Small intestine (tissue), 7 donors: ENCODE results near the gene ABHD12B. TPM values are rescaled to one million over a fixed set of nuclear protein-coding genes. Genes with fewer than 3 reads are reported as not detected.

Experiments
- DNase-seq, 2 donors: peaks; one replicate each; pipeline versions ENCODE4 v3.0.0 to v3.0.0-alpha.2; 2013
- FAIRE-seq: peaks from 2 replicates; lab custom pipeline; 2012; peaks lifted over from hg19 to GRCh38; lab: Jason Lieb, UNC
- H3K27ac ChIP-seq, 3 donors: one replicate each; pipeline ENCODE4 v1.5.1; 2013; ENCODE audit warnings: low read length in 2 of 3, mild to moderate bottlenecking in 2 of 3, control low read depth in 1 of 3, inconsistent platforms in 1 of 3, low read depth in 1 of 3, moderate library complexity in 1 of 3
- H3K27me3 ChIP-seq, 3 donors: one replicate each; pipeline ENCODE4 v1.6.1; 2013; ENCODE audit warnings: low read length in 3 of 3, inconsistent platforms in 1 of 3; ENCODE audit not compliant: control insufficient read depth in 3 of 3, insufficient read depth in 3 of 3
- H3K36me3 ChIP-seq, 3 donors: one replicate each; pipeline ENCODE4 v1.6.1; 2013; ENCODE audit warnings: low read length in 3 of 3, inconsistent platforms in 1 of 3, low read depth in 1 of 3, mild to moderate bottlenecking in 1 of 3, moderate library complexity in 1 of 3; ENCODE audit not compliant: control insufficient read depth in 3 of 3, insufficient read depth in 2 of 3
- H3K4me1 ChIP-seq, 3 donors: one replicate each; pipeline ENCODE4 v1.6.1; 2013; ENCODE audit warnings: low read length in 2 of 3, inconsistent platforms in 1 of 3, low read depth in 1 of 3, mild to moderate bottlenecking in 1 of 3, moderate library complexity in 1 of 3; ENCODE audit not compliant: control insufficient read depth in 3 of 3, insufficient read depth in 2 of 3
- H3K4me3 ChIP-seq, 3 donors: one replicate each; pipeline ENCODE4 v1.5.1; 2013; ENCODE audit warnings: low read length in 3 of 3, control low read depth in 1 of 3, inconsistent platforms in 1 of 3, low read depth in 1 of 3, mild to moderate bottlenecking in 1 of 3, moderate library complexity in 1 of 3
- H3K9me3 ChIP-seq, 2 donors: one replicate each; pipeline ENCODE4 v1.6.1; 2013; ENCODE audit warnings: low read depth in 1 of 2, low read length in 1 of 2; ENCODE audit not compliant: control insufficient read depth in 2 of 2, insufficient read depth in 1 of 2
- WGBS, 3 donors: extraction: QIAGEN DNeasy Blood & Tissue Kit; methylation state at CpG; one replicate each; pipeline ENCODE4 v1.1.7; 2013; 5-methylcytosine and 5-hydroxymethylcytosine counted together
- polyA plus RNA-seq, 4 donors: library from polyadenylated mRNA; stranded (reverse) in 3 of 4; unstranded in 1 of 4; fragments of 200-250 nt in 3 of 4; fragments of 120-200 nt in 1 of 4; gene quantifications; one replicate each; pipeline versions ENCODE4 v1.2.1 to v1.2.3, GENCODE V29; 2013
- donor health status: healthy with polysubstance abuse.
- donor health status: control.
- donor health status: control.
- donor health status: Bipolar disorder and iron deficiency.
- donor health status: healthy.

The ABHD12B gene
- polyA plus RNA-seq, 4 donors = 0.07 to 0.09 TPM; not detected in 2

DNA sequence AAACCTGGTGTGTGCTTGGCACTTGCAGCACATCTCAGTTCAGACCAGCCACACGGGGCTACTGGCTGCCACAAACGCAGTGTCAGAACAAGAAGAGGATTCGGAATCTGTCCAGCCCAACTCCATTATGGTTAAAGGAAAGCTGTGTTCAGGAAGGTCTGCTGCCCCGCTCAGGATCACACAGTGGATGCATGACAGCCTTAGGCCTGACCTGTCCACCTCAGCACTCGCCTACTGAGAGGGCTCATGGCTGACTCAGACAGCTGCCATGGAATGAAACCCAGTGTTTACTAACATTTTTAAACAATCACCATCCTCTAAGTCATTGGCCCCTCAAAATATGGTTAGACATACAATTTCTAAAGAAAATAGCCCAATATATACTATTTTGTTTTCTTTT lies 35.3 kb upstream of the ABHD12B start:
- no peaks in the 10 kb centered on the region for H3K9me3 ChIP-seq
- H3K4me1 ChIP-seq = peaks cover 0 to 4% (median 0%) of the 10 kb centered on the region in 3 donors
- no peak for DNase-seq
- H3K4me3 ChIP-seq = no peak overlapping the region
- H3K36me3 ChIP-seq = no peaks in the 10 kb centered on the region
- H3K27me3 ChIP-seq = peaks cover 0 to 61% (median 0%) of the 10 kb centered on the region in 3 donors
- no peak for FAIRE-seq
- WGBS, 3 donors = 90 to 92% (median 92%) methylated on average over 5 of the region's 5 CpGs
- H3K27ac ChIP-seq = no peak overlapping the region

DNA sequence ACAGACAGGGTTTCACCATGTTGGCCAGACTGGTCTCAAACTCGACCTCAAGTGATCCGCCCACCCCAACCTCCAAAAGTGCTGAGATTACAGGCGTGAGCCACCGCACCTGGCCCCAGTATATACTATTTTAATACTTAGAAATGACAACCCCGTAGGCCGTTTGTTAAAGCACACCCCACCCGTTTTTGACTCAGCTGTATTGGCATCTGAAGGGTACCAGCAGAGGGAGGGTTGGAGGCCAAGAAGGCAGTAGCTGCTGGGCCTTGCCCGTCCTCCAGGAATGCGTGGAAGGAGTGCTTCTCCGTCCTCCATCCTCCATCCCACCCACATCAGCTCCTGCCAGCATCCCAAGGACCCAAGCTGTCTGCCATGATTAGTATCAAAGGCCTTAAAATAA lies 34.6 kb upstream of the ABHD12B start:
- DNase-seq (no peak), FAIRE-seq (no peak)
- WGBS, 3 donors = 81 to 89% (median 83%) methylated on average over 10 of the region's 10 CpGs
- H3K27me3 ChIP-seq = peaks cover 0 to 53% (median 0%) of the 10 kb centered on the region in 3 donors
- H3K27ac ChIP-seq = no peak overlapping the region
- no peak overlapping the region for H3K4me3 ChIP-seq
- H3K36me3 ChIP-seq = no peaks in the 10 kb centered on the region
- no peaks in the 10 kb centered on the region for H3K4me1 ChIP-seq
- H3K9me3 ChIP-seq = no peaks in the 10 kb centered on the region

DNA sequence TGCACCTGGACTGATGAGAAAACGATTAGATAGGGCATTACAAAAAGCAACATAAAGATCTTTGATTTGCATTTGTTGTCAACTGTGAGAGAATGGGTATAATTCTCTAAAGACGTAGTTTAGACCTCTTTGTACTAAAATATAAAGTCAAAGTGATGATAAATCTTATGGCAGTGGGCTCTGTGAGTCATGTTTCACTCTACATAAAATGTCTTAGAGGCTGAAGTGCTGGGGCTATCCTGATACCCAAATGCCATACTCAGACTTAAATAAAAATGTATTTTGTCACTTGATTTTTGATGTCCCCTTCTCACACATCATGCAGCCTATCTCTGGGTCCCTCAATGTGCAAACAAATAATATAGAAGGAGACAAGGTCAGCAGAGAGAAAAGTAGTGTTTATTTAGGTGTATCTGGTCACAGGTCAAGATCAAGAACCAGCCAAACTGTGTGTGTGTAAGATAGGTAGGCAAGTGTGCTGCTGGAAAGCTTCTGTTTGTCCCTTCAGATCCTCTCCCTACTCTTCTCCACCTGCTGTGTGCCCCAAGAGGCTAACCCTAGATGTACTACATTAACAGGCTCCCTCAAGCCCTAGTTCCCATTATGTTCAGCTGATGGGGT lies 33.9 kb upstream of the ABHD12B start:
- Histone ChIP-seq H3K27me3 (peaks cover 0 to 46% (median 0%) of the 10 kb centered on the region in 3 donors), H3K4me1 (no peaks in the 10 kb centered on the region), H3K36me3 (no peaks in the 10 kb centered on the region), H3K9me3 (no peaks in the 10 kb centered on the region), H3K27ac (no peak overlapping the region), H3K4me3 (no peak overlapping the region)
- WGBS, 3 donors = 77 to 85% (median 82%) methylated on average over 2 of the region's 2 CpGs
- DNase-seq (no peak), FAIRE-seq (no peak)

DNA sequence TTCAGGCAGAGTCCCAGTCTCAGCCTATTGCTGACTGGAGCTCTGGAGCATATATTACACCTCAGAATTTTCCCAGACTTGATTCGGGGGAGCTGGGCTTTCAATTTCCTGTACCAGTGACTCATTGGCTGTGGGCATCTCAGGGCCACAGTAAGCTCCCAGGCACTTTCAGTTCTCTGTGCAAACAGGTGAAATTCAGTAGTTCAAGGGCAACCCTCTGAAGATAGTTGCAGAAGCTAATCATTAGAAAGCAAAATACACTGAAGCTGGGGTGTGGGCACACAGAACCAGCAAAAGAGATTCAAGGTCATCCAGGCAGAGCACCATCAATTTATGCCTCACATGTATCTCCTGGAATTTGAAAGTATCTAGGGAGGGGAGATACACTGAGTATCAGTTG lies 32.8 kb upstream of the ABHD12B start:
- WGBS, 3 donors = 18 to 34% (median 25%) methylated on average over 1 of the region's 1 CpG
- no peak for DNase-seq
- Histone ChIP-seq H3K27ac (no peak overlapping the region), H3K4me3 (no peak overlapping the region), H3K9me3 (no peaks in the 10 kb centered on the region), H3K36me3 (no peaks in the 10 kb centered on the region), H3K27me3 (peaks cover 0 to 38% (median 0%) of the 10 kb centered on the region in 3 donors), H3K4me1 (no peaks in the 10 kb centered on the region)
- FAIRE-seq = no peak

DNA sequence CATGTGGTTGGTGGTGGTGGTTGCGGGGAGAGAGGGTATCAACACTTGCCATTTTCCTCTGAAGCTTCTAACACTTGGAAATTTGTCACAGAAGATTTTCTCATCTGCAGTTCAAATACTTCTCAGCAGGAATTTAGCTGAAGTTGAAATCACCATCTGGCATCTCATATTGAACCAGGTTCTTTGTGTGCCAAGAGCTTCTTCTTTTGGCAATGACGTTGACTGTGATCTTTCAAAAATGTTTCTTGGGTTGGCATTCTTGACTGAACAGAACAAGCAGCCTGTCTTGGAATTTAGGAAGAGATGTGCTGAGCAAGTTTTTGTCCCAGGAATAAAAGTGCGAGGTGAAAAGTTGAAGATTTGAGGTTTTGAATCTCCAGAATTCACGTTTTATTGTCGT lies 32.2 kb upstream of the ABHD12B start:
- no peak for FAIRE-seq
- peaks cover 0 to 32% (median 0%) of the 10 kb centered on the region in 3 donors for H3K27me3 ChIP-seq

DNA sequence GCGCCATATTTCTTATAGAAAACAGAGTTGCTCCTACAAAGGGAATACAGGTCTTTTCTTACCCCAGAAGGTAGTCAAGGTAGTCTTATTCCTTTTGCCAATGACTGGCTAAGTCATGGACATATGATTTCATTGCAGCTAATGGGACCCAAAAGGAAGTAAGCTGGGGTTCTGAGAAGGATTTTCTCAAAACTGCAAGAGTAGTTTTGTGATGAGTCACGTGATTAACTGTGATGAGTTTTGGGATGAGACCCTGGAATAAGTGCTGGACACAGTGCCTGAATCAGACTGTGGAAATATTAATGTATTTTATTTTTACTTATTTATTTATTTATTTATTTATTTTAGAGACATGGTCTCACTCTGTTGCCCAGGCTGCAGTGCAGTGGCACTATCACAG lies 27.5 kb upstream of the ABHD12B start:
- no peak overlapping the region for H3K27ac ChIP-seq
- DNase-seq (no peak), FAIRE-seq (no peak)
- no peaks in the 10 kb centered on the region for H3K36me3 ChIP-seq
- H3K9me3 ChIP-seq = no peaks in the 10 kb centered on the region
- WGBS, 3 donors = 93 to 96% (median 94%) methylated on average over 2 of the region's 2 CpGs
- peaks cover 0 to 10% (median 0%) of the 10 kb centered on the region in 3 donors for H3K27me3 ChIP-seq
- no peak overlapping the region for H3K4me3 ChIP-seq
- no peaks in the 10 kb centered on the region for H3K4me1 ChIP-seq

More for the DNA sequence above, 32.2 kb upstream of the ABHD12B start:
- DNase-seq = no peak
- H3K27ac ChIP-seq = no peak overlapping the region
- no peak overlapping the region for H3K4me3 ChIP-seq
- no peaks in the 10 kb centered on the region for H3K4me1 ChIP-seq
- H3K9me3 ChIP-seq = no peaks in the 10 kb centered on the region
- 90 to 92% (median 92%) methylated on average over 5 of the region's 5 CpGs for WGBS, 3 donors
- no peaks in the 10 kb centered on the region for H3K36me3 ChIP-seq

DNA sequence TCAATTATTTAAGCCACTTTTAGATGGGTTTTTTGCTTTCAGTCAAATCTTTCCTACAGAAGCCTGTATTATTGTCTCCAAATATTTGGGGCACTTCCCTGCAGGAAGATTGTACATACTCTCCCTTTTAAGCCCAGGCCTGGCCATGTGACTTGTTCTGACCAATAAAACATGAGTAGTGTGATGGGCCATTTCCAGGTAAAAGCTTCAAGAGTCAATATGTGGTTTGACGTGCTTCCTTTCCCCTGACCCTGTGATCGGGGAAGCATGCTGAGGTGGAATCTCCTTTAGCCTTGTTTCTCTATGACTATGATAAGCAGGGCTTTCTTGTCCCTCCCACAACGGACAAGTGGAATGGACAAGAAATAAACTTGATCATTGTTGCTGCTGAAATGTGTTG lies 26.7 kb upstream of the ABHD12B start:
- WGBS, 3 donors = 72 to 83% (median 76%) methylated on average over 3 of the region's 3 CpGs
- Histone ChIP-seq H3K4me1 (no peaks in the 10 kb centered on the region), H3K4me3 (no peak overlapping the region), H3K36me3 (no peaks in the 10 kb centered on the region), H3K9me3 (no peaks in the 10 kb centered on the region), H3K27me3 (peaks cover 0 to 10% (median 0%) of the 10 kb centered on the region in 3 donors), H3K27ac (no peak overlapping the region)
- DNase-seq = no peak
- FAIRE-seq = no peak

DNA sequence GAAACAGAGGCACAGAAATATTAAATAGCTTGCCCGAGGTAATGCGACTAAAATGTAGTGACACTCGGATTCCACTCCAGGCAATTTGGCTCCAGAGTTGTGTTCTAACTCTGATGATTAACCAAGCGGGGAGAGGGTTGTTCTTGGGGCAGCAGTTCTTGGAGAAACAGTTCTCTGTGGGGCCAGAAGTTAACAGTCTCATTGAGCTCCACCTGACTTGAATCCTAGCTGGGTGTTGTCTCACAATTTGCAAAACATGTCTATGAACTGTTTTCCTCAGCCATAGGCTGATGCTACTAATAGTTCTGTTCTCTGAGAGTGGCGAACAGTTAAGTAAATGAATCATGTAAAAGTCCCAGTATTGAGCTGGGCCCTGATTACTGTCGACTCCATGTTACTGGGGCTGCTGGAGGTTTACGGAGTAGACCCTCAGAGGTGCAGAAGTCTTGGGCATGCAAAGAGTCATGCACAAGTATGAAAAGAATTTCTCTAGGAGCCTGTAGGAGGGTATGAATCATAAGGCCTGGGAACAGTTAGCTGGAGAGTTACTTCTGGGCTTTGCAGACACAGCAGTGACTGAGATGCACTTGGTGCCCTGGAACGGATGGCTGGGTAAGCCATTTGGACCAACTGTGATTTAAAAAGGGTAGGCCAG lies 25.5 kb upstream of the ABHD12B start:
- peaks cover 0 to 6% (median 0%) of the 10 kb centered on the region in 3 donors for H3K27me3 ChIP-seq
- H3K4me3 ChIP-seq = no peak overlapping the region
- FAIRE-seq (no peak), DNase-seq (no peak)
- H3K9me3 ChIP-seq = no peaks in the 10 kb centered on the region
- H3K4me1 ChIP-seq = no peaks in the 10 kb centered on the region
- H3K36me3 ChIP-seq = no peaks in the 10 kb centered on the region
- 86 to 93% (median 89%) methylated on average over 8 of the region's 8 CpGs for WGBS, 3 donors
- no peak overlapping the region for H3K27ac ChIP-seq
